A549 (cell line): ENCODE results near the gene HDDC2. TPM values are rescaled to one million over a fixed set of nuclear protein-coding genes. Genes with fewer than 3 reads are reported as not detected.
A peak's percentile ranks its signal among the peaks of the same experiment; 100 is the strongest.

Experiments
- ATAC-seq, 2 experiments: fragments of 200-7000 bp in 1 of 2; fragments of >200 bp in 1 of 2; cut with Nextera tagmentation in 1 of 2; cut with Tn5 transposase in 1 of 2; 3 replicates each; pipeline versions ENCODE4 v1.8.0 to v1.9.1; 2018 to 2020; ENCODE audit warnings: mild to moderate bottlenecking in 1 of 2, moderate library complexity in 1 of 2
- CTCF ChIA-PET: fragments of 300-600 bp; sonication (Branson Sonifier 250); formaldehyde crosslinking; extraction: SDS; loops from one replicate; lab custom pipeline; 2021; ENCODE audit warnings: antibody characterized with exemption, inconsistent platforms; lab: Yijun Ruan, JAX
- POLR2A ChIA-PET: fragments of 350-600 bp; formaldehyde crosslinking; extraction: SDS; loops from one replicate; lab custom pipeline; 2021; ENCODE audit warnings: antibody characterized with exemption, inconsistent platforms; lab: Yijun Ruan, JAX
- DNase-seq, 2 experiments: peaks; one replicate each; pipeline versions ENCODE4 v3.0.0 to v3.0.0-alpha.2; 2011 to 2016; ENCODE audit warnings: low read depth in 1 of 2, low spot score in 1 of 2
- FAIRE-seq: peaks from 2 replicates; lab custom pipeline; 2011; peaks lifted over from hg19 to GRCh38; lab: Jason Lieb, UNC
- H3K27ac ChIP-seq, 2 experiments: fragments of >200 bp; sonication (Bioruptor Twin); formaldehyde crosslinking; 3 replicates each; pipeline ENCODE4 v1.5.1; 2016 to 2017
- H3K4me1 ChIP-seq: fragments of >200 bp; sonication (Bioruptor Twin); formaldehyde crosslinking; 3 replicates; pipeline ENCODE4 v1.6.1; 2016
- H3K4me2 ChIP-seq: fragments of >200 bp; sonication (Bioruptor Twin); formaldehyde crosslinking; 3 replicates; pipeline ENCODE4 v1.6.1; 2016
- H3K4me3 ChIP-seq: fragments of >200 bp; sonication (Bioruptor Twin); formaldehyde crosslinking; 3 replicates; pipeline ENCODE4 v1.5.1; 2016
- H3K9me3 ChIP-seq: fragments of >200 bp; sonication (Bioruptor Twin); formaldehyde crosslinking; 3 replicates; pipeline ENCODE4 v1.6.1; 2016
- ATOH8 ChIP-seq: fragments of 250-450 bp; sonication (Bioruptor Pico); IDR thresholded peaks from 2 replicates; pipeline ENCODE4 v1.5.0; 2020; ENCODE audit warnings: low read depth, mild to moderate bottlenecking, moderate library complexity
- CBX8 ChIP-seq: fragments of 200-600 bp; sonication (generic); IDR thresholded peaks from 2 replicates; pipeline ENCODE4 v1.6.1; 2016
- CEBPB ChIP-seq, 2 experiments: fragments of >200 bp in 1 of 2; sonication (Bioruptor Twin) in 1 of 2; formaldehyde crosslinking in 1 of 2; IDR thresholded peaks; 2 replicates each; pipeline ENCODE4 v1.6.1; 2012 to 2016
- CHD2 ChIP-seq: fragments of 150-350 bp; IDR thresholded peaks from 2 replicates; pipeline ENCODE4 v1.6.1; 2014; ENCODE audit warnings: low read length; ENCODE audit not compliant: partially characterized antibody
- CHD4 ChIP-seq: fragments of 200-600 bp; sonication (generic); IDR thresholded peaks from 2 replicates; pipeline ENCODE4 v1.6.1; 2016; ENCODE audit warnings: antibody characterized with exemption, mild to moderate bottlenecking, borderline replicate concordance
- ESRRA ChIP-seq: fragments of 150-350 bp; IDR thresholded peaks from 2 replicates; pipeline ENCODE4 v1.6.1; 2014; ENCODE audit warnings: mild to moderate bottlenecking, low read length, borderline replicate concordance
- FOSB ChIP-seq: fragments of 250-450 bp; sonication (Bioruptor Pico); IDR thresholded peaks from 2 replicates; pipeline ENCODE4 v1.5.0; 2020; ENCODE audit warnings: mild to moderate bottlenecking, moderate library complexity
- FOSL2 ChIP-seq, 2 experiments: fragments of 450-650 bp in 1 of 2; fragments of >200 bp in 1 of 2; sonication (Bioruptor Twin) in 1 of 2; formaldehyde crosslinking; IDR thresholded peaks; 2 replicates each; pipeline versions ENCODE4 v1.5.0 to v1.6.1; 2016 to 2020; ENCODE audit warnings: mild to moderate bottlenecking in 1 of 2, moderate library complexity in 1 of 2
- FOXS1 ChIP-seq: fragments of 250-450 bp; sonication (Bioruptor Pico); IDR thresholded peaks from 2 replicates; pipeline ENCODE4 v1.5.0; 2020; ENCODE audit warnings: mild to moderate bottlenecking, moderate library complexity
- GATA3 ChIP-seq: IDR thresholded peaks from 2 replicates; pipeline ENCODE4 v1.6.1; 2012; ENCODE audit warnings: borderline replicate concordance
- HDAC2 ChIP-seq: fragments of 200-600 bp; sonication (generic); IDR thresholded peaks from 2 replicates; pipeline ENCODE4 v1.6.1; 2016
- HES2 ChIP-seq: fragments of >200 bp; sonication (Bioruptor Twin); formaldehyde crosslinking; IDR thresholded peaks from 2 replicates; pipeline ENCODE4 v1.6.1; 2016
- HMGXB4 ChIP-seq: fragments of 250-450 bp; sonication (Bioruptor Pico); IDR thresholded peaks from 2 replicates; pipeline ENCODE4 v1.5.0; 2021; ENCODE audit warnings: mild to moderate bottlenecking, moderate library complexity, borderline replicate concordance
- HOXB13 ChIP-seq: fragments of 250-450 bp; sonication (Bioruptor Pico); IDR thresholded peaks from 2 replicates; pipeline ENCODE4 v1.5.0; 2020; ENCODE audit warnings: low read depth, mild to moderate bottlenecking, moderate library complexity
- KDM1A ChIP-seq: fragments of 200-600 bp; sonication (generic); IDR thresholded peaks from 2 replicates; pipeline ENCODE4 v1.6.1; 2016; ENCODE audit warnings: low read depth, mild to moderate bottlenecking
- MAX ChIP-seq: IDR thresholded peaks from 2 replicates; pipeline ENCODE4 v1.6.1; 2012
- NPAS2 ChIP-seq: fragments of 250-450 bp; sonication (Bioruptor Pico); IDR thresholded peaks from 2 replicates; pipeline ENCODE4 v1.8.0; 2022; ENCODE audit warnings: mild to moderate bottlenecking, moderate library complexity, borderline replicate concordance
- NR3C1 ChIP-seq: fragments of >200 bp; sonication (Bioruptor Twin); formaldehyde crosslinking; IDR thresholded peaks from 3 replicates; pipeline ENCODE4 v1.6.1; 2017
- PBX3 ChIP-seq: IDR thresholded peaks from 2 replicates; pipeline ENCODE4 v1.6.1; 2012
- POLR2A ChIP-seq: IDR thresholded peaks from 2 replicates; pipeline ENCODE4 v1.6.1; 2012; ENCODE audit warnings: mild to moderate bottlenecking, low read length
- SMC3 ChIP-seq: fragments of >200 bp; sonication (Bioruptor Twin); formaldehyde crosslinking; IDR thresholded peaks from 3 replicates; pipeline ENCODE4 v1.6.1; 2018; ENCODE audit warnings: inconsistent platforms
- TFCP2L1 ChIP-seq: fragments of 250-450 bp; sonication (Bioruptor Pico); IDR thresholded peaks from 2 replicates; pipeline ENCODE4 v1.5.0; 2021; ENCODE audit warnings: mild to moderate bottlenecking
- TP53 ChIP-seq: fragments of 250-450 bp; sonication (Bioruptor Pico); IDR thresholded peaks from 2 replicates; pipeline ENCODE4 v1.5.0; 2021; ENCODE audit warnings: mild to moderate bottlenecking, moderate library complexity
- USF2 ChIP-seq: fragments of 450-650 bp; IDR thresholded peaks from 2 replicates; pipeline ENCODE4 v1.6.1; 2014; ENCODE audit warnings: antibody characterized with exemption
- ZC3H11A ChIP-seq: fragments of 450-650 bp; IDR thresholded peaks from 2 replicates; pipeline ENCODE4 v1.6.1; 2014; ENCODE audit warnings: antibody characterized with exemption, mild to moderate bottlenecking
- ZNF302 ChIP-seq: fragments of 250-450 bp; sonication (Bioruptor Pico); IDR thresholded peaks from 2 replicates; pipeline ENCODE4 v1.9.0; 2021; ENCODE audit warnings: inconsistent platforms, mild to moderate bottlenecking, moderate library complexity
- WGBS: methylation state at CpG from one replicate; pipeline ENCODE4 v1.1.6; 2017; ENCODE audit errors: missing lambda C conversion rate; 5-methylcytosine and 5-hydroxymethylcytosine counted together
- polyA plus RNA-seq, 4 experiments: library from polyadenylated mRNA; depleted of rRNA in 3 of 4; stranded (reverse); fragments of >200 nt; fragmentation: RNase III in 1 of 4; extraction: RNeasy Plus Mini Kit Qiagen cat#74134 plus additional on column Dnase treatment in 1 of 4; gene quantifications; 2 replicates in 3 of 4; 3 replicates in 1 of 4; pipeline ENCODE4 v1.2.3, GENCODE V29; 2011 to 2017

HDDC2 gene
- polyA plus RNA-seq, 2 of the 4 experiments (the other 2 are of a cell fraction) = 107 to 216 TPM

GRCh38 chr6:125307964-125308615 lies 6.3 kb upstream of the HDDC2 start (continued):
- TF ChIP-seq USF2 = no peak
- TF ChIP-seq NPAS2 (CRISPR knock-in tag) = no peak
- TF ChIP-seq HDAC2 = no peak
- no peak for TF ChIP-seq GATA3
- no peak for TF ChIP-seq TP53 (CRISPR knock-in tag)

GRCh38 chr6:125307150-125307838 lies 5.5 kb upstream of the HDDC2 start:
- H3K4me3 ChIP-seq = no peak overlapping the region
- no peak for TF ChIP-seq MAX
- TF ChIP-seq SMC3 = no peak
- TF ChIP-seq FOSL2 (IDR thresholded peaks at IDR 0.05) = peak; percentile 46; the same call in 1 of the 2 replicates
- peak; percentile 40; the same call in 1 of the 2 replicates for TF ChIP-seq FOSL2 (CRISPR knock-in tag; IDR thresholded peaks at IDR 0.05)
- peak overlapping the region; percentile 63 for H3K4me2 ChIP-seq
- no peaks in the 10 kb centered on the region for H3K9me3 ChIP-seq
- ATAC-seq (peak; percentile 55 to 62; a peak in 5 of 6 replicates), FAIRE-seq (no peak), DNase-seq (peak in 1 of 2 experiments; percentile 38)
- peaks cover 28% of the 10 kb centered on the region for H3K4me1 ChIP-seq
- ChIA-PET POLR2A (interaction anchor here (1.0 kb wide), 1 partner anchor 679 kb away, joined by 3 read pairs; the partner anchor contains the start of gene TRMT11), CTCF (interaction anchor here (0.7 to 11.4 kb wide), 3 partner anchors 28 to 453 kb away, joined by 3 to 288 read pairs (median 8); partner anchors contain the start of gene TPD52L1)
- H3K27ac ChIP-seq = peak overlapping the region; percentile 5 to 62; a peak in 5 of 6 replicates
- 46% methylated on average over 6 of the region's 6 CpGs for WGBS

GRCh38 chr6:125306756-125307149 lies 5.0 kb upstream of the HDDC2 start:
- Histone ChIP-seq H3K9me3 (no peaks in the 10 kb centered on the region), H3K4me1 (peaks cover 23% of the 10 kb centered on the region), H3K4me2 (peak overlapping the region; percentile 63), H3K27ac (peak overlapping the region in 1 of 2 experiments; percentile 62; a peak in 5 of 6 replicates), H3K4me3 (no peak overlapping the region)
- ATAC-seq (no peak), DNase-seq (no peak), FAIRE-seq (no peak)
- TF ChIP-seq TFCP2L1 (CRISPR knock-in tag) (no peak), KDM1A (no peak), CHD2 (no peak), NR3C1 (no peak), FOXS1 (no peak), FOSB (CRISPR knock-in tag) (no peak), HMGXB4 (CRISPR knock-in tag) (no peak), HES2 (no peak), PBX3 (no peak), ZC3H11A (no peak), HOXB13 (no peak), ZNF302 (no peak), CEBPB (IDR thresholded peaks at IDR 0.05) (no peak), ESRRA (no peak), POLR2A (no peak), CHD4 (no peak), ATOH8 (CRISPR knock-in tag) (no peak), CBX8 (no peak)
- POLR2A ChIA-PET = interaction anchor here (0.7 kb wide), 1 partner anchor 8 kb away, joined by 4 read pairs; no protein-coding TSS in a partner anchor
- WGBS = 80% methylated on average over 3 of the region's 3 CpGs
- CTCF ChIA-PET = interaction anchor here (0.7 to 11.4 kb wide), 3 partner anchors 28 to 454 kb away, joined by 3 to 288 read pairs (median 8); partner anchors contain the start of gene TPD52L1
